ENCODE measurements around the gene TRRAP.

DNA sequence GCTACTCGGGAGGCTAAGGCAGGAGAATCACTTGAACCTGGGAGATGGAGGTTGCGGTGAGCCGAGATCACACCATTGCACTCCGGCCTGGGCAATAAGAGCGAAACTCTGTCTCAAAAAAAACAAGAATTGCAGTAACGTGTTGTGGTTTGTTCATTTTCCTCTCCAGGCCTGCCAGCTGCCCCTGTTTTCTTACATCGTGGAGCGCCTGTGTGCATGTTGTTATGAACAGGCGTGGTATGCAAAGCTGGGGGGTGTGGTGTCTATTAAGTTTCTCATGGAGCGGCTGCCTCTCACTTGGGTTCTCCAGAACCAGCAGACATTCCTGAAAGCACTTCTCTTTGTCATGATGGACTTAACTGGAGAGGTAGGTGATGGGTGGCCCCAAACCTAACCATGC, 52.1 kb downstream of the TRRAP start:
- no peak for TF ChIP-seq POLR2A (IDR thresholded peaks at IDR 0.05; ENCODE audit: low read length)
- TF ChIP-seq GATA1 (IDR thresholded peaks at IDR 0.05; ENCODE audit: low read depth, low read length) = no peak

All from erythroblast (primary cell).